ENCODE measurements around the gene SLC1A7.
"Not testable (repeated sequence)": the region's sequence is repeated elsewhere in the genome, so short reads cannot be mapped to it uniquely, and the experiment has no call there.

DNA sequence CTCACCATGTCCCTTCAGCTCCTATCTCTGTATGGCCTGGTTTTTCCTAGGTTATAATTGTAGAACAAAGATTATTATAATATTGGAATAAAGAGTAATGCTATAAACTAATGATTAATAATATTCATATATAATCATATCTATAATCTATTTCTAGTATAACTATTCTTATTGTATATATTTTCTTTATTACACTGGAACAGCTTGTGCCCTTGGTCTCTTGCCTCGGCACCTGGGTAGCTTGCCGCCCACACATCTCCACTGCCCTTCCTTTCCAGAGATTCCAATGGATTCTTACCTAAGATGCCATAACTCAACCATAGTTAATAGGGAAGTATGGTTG lies 43.5 kb upstream of the SLC1A7 start:
- TF ChIP-seq, protein P1, sequence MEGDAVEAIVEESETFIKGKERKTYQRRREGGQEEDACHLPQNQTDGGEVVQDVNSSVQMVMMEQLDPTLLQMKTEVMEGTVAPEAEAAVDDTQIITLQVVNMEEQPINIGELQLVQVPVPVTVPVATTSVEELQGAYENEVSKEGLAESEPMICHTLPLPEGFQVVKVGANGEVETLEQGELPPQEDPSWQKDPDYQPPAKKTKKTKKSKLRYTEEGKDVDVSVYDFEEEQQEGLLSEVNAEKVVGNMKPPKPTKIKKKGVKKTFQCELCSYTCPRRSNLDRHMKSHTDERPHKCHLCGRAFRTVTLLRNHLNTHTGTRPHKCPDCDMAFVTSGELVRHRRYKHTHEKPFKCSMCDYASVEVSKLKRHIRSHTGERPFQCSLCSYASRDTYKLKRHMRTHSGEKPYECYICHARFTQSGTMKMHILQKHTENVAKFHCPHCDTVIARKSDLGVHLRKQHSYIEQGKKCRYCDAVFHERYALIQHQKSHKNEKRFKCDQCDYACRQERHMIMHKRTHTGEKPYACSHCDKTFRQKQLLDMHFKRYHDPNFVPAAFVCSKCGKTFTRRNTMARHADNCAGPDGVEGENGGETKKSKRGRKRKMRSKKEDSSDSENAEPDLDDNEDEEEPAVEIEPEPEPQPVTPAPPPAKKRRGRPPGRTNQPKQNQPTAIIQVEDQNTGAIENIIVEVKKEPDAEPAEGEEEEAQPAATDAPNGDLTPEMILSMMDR (conservative IDR thresholded peaks at IDR 0.05; ENCODE audit: low read depth in 2 of 2), result not testable (repeated sequence)
- TF ChIP-seq EZH2phosphoT487 (IDR thresholded peaks at IDR 0.05; ENCODE audit: unreplicated experiment); EZH2 (IDR thresholded peaks at IDR 0.05; ENCODE audit: low read depth, unreplicated experiment): not testable (repeated sequence)
- TF ChIP-seq, protein P2, sequence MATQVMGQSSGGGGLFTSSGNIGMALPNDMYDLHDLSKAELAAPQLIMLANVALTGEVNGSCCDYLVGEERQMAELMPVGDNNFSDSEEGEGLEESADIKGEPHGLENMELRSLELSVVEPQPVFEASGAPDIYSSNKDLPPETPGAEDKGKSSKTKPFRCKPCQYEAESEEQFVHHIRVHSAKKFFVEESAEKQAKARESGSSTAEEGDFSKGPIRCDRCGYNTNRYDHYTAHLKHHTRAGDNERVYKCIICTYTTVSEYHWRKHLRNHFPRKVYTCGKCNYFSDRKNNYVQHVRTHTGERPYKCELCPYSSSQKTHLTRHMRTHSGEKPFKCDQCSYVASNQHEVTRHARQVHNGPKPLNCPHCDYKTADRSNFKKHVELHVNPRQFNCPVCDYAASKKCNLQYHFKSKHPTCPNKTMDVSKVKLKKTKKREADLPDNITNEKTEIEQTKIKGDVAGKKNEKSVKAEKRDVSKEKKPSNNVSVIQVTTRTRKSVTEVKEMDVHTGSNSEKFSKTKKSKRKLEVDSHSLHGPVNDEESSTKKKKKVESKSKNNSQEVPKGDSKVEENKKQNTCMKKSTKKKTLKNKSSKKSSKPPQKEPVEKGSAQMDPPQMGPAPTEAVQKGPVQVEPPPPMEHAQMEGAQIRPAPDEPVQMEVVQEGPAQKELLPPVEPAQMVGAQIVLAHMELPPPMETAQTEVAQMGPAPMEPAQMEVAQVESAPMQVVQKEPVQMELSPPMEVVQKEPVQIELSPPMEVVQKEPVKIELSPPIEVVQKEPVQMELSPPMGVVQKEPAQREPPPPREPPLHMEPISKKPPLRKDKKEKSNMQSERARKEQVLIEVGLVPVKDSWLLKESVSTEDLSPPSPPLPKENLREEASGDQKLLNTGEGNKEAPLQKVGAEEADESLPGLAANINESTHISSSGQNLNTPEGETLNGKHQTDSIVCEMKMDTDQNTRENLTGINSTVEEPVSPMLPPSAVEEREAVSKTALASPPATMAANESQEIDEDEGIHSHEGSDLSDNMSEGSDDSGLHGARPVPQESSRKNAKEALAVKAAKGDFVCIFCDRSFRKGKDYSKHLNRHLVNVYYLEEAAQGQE (IDR thresholded peaks at IDR 0.05; ENCODE audit: unreplicated experiment), result not testable (repeated sequence)
